ENCODE results near the gene OR51B4. TPM values are rescaled to one million over a fixed set of nuclear protein-coding genes. Genes with fewer than 3 reads are reported as not detected.
"Not testable (repeated sequence)": the region's sequence is repeated elsewhere in the genome, so short reads cannot be mapped to it uniquely, and the experiment has no call there.

The OR51B4 gene
- total RNA-seq, 2 donors from 2014 or later, result not detected

GRCh38 chr11:5317292-5317691, 15.5 kb upstream of the OR51B4 start:
- no peaks in the 10 kb centered on the region for H3K9me3 ChIP-seq
- H3K36me3 ChIP-seq, result no peaks in the 10 kb centered on the region
- no peaks in the 10 kb centered on the region for H3K27me3 ChIP-seq
- no peak overlapping the region for H3K27ac ChIP-seq
- no peak overlapping the region for H3K4me3 ChIP-seq
- no peak for TF ChIP-seq CTCF (IDR thresholded peaks at IDR 0.05)
- no peak for DNase-seq
- intact Hi-C loops (cut with DNase I), result no loop called here
- no peak overlapping the region for H3K9ac ChIP-seq (ENCODE audit: low read depth in 2 of 2, low read length in 2 of 2)
- no peaks in the 10 kb centered on the region for H3K4me1 ChIP-seq

- intact Hi-C loops (cut with DNase I); H3K27me3 ChIP-seq; H3K27ac ChIP-seq; DNase-seq; H3K4me1 ChIP-seq; H3K4me3 ChIP-seq; H3K9ac ChIP-seq (ENCODE audit: low read depth in 2 of 2, low read length in 2 of 2); H3K36me3 ChIP-seq; H3K9me3 ChIP-seq: not testable (repeated sequence)
These were observed 11.7 kb upstream of the OR51B4 start for GRCh38 chr11:5313326-5314023.

GRCh38 chr11:5310423-5310822, 8.7 kb upstream of the OR51B4 start:
- H3K9ac ChIP-seq (ENCODE audit: low read depth in 2 of 2, low read length in 2 of 2), result no peak overlapping the region
- intact Hi-C loops (cut with DNase I), result no loop called here
- DNase-seq, result no peak
- H3K4me1 ChIP-seq, result no peaks in the 10 kb centered on the region
- H3K27ac ChIP-seq, result no peak overlapping the region
- H3K27me3 ChIP-seq, result no peaks in the 10 kb centered on the region
- H3K4me3 ChIP-seq, result no peak overlapping the region
- no peaks in the 10 kb centered on the region for H3K9me3 ChIP-seq
- H3K36me3 ChIP-seq, result no peaks in the 10 kb centered on the region
- no peak for TF ChIP-seq CTCF (IDR thresholded peaks at IDR 0.05)

GRCh38 chr11:5307256-5308019, 5.7 kb upstream of the OR51B4 start:
- intact Hi-C loops (cut with DNase I), result no loop called here
- Histone ChIP-seq H3K4me3 (no peak overlapping the region), H3K27me3 (no peaks in the 10 kb centered on the region), H3K9ac (ENCODE audit: low read depth in 2 of 2, low read length in 2 of 2) (no peak overlapping the region), H3K9me3 (no peaks in the 10 kb centered on the region), H3K4me1 (no peaks in the 10 kb centered on the region), H3K36me3 (no peaks in the 10 kb centered on the region), H3K27ac (no peak overlapping the region)
- DNase-seq, result no peak
- TF ChIP-seq CTCF (IDR thresholded peaks at IDR 0.05), result no peak

- no peak for TF ChIP-seq CTCF (IDR thresholded peaks at IDR 0.05)
- Histone ChIP-seq H3K27ac (no peak overlapping the region), H3K9me3 (no peaks in the 10 kb centered on the region), H3K27me3 (no peaks in the 10 kb centered on the region), H3K9ac (ENCODE audit: low read depth in 2 of 2, low read length in 2 of 2) (no peak overlapping the region), H3K4me3 (no peak overlapping the region), H3K4me1 (no peaks in the 10 kb centered on the region), H3K36me3 (no peaks in the 10 kb centered on the region)
- intact Hi-C loops (cut with DNase I), result no loop called here
- DNase-seq, result no peak
These were observed 2.3 kb upstream of the OR51B4 start for GRCh38 chr11:5304046-5304445.

GRCh38 chr11:5303626-5304025, 1.9 kb upstream of the OR51B4 start:
- intact Hi-C loops (cut with DNase I), result no loop called here

More at GRCh38 chr11:5303626-5304025, 1.9 kb upstream of the OR51B4 start:
- Histone ChIP-seq H3K27ac (no peak overlapping the region), H3K4me3 (no peak overlapping the region), H3K4me1 (no peaks in the 10 kb centered on the region), H3K27me3 (no peaks in the 10 kb centered on the region), H3K36me3 (no peaks in the 10 kb centered on the region), H3K9ac (ENCODE audit: low read depth in 2 of 2, low read length in 2 of 2) (no peak overlapping the region), H3K9me3 (no peaks in the 10 kb centered on the region)
- no peak for TF ChIP-seq CTCF (IDR thresholded peaks at IDR 0.05)
- no peak for DNase-seq

Data from colonic mucosa (tissue), 4 donors.